ENCODE data around the gene ZBTB7C.

Gene ZBTB7C

GRCh38 chr18:48020337-48021250, 388.6 kb downstream of the ZBTB7C start:
- no peak for DNase-seq (ENCODE audit: low spot score)

- DNase-seq (ENCODE audit: low spot score) = no peak
Observed at GRCh38 chr18:48019557-48020325, 389.4 kb downstream of the ZBTB7C start.

GRCh38 chr18:48018851-48019250, 390.3 kb downstream of the ZBTB7C start:
- no peak for DNase-seq (ENCODE audit: low spot score)

- no peak for DNase-seq (ENCODE audit: low spot score)
Observed at GRCh38 chr18:48017635-48018034, 391.5 kb downstream of the ZBTB7C start.

- DNase-seq (ENCODE audit: low spot score) = no peak
Observed at GRCh38 chr18:48013162-48013561, 396.0 kb downstream of the ZBTB7C start.

- DNase-seq (ENCODE audit: low spot score) = no peak
Observed at GRCh38 chr18:48011926-48012465, 397.2 kb downstream of the ZBTB7C start.

GRCh38 chr18:48010264-48010663, 398.9 kb downstream of the ZBTB7C start:
- no peak for DNase-seq (ENCODE audit: low spot score)

- DNase-seq (ENCODE audit: low spot score) = no peak
Observed at GRCh38 chr18:48009116-48009745, 400.0 kb downstream of the ZBTB7C start.

GRCh38 chr18:48007955-48008701, 401.1 kb downstream of the ZBTB7C start:
- DNase-seq (ENCODE audit: low spot score) = peak; percentile 30

GRCh38 chr18:48007381-48007780, 401.8 kb downstream of the ZBTB7C start:
- DNase-seq (ENCODE audit: low spot score) = no peak

- no peak for DNase-seq (ENCODE audit: low spot score)
Observed at GRCh38 chr18:48006415-48007175, 402.6 kb downstream of the ZBTB7C start.

GRCh38 chr18:48004577-48004976, 404.6 kb downstream of the ZBTB7C start:
- no peak for DNase-seq (ENCODE audit: low spot score)

- peak; percentile 70 for DNase-seq (ENCODE audit: low spot score)
Observed at GRCh38 chr18:48003426-48004349, 405.5 kb downstream of the ZBTB7C start.

GRCh38 chr18:48002933-48003365, 406.2 kb downstream of the ZBTB7C start:
- peak; percentile 83 for DNase-seq (ENCODE audit: low spot score)

GRCh38 chr18:48000701-48001100, 408.5 kb downstream of the ZBTB7C start:
- DNase-seq (ENCODE audit: low spot score) = peak; percentile 41

- DNase-seq (ENCODE audit: low spot score) = no peak
Observed at GRCh38 chr18:47999801-48000248, 409.4 kb downstream of the ZBTB7C start.

- DNase-seq (ENCODE audit: low spot score) = no peak
Observed at GRCh38 chr18:47997338-47997780, 411.8 kb downstream of the ZBTB7C start.

- no peak for DNase-seq (ENCODE audit: low spot score)
Observed at GRCh38 chr18:47996091-47996541, 413.1 kb downstream of the ZBTB7C start.

- DNase-seq (ENCODE audit: low spot score) = no peak
Observed at GRCh38 chr18:47995654-47996053, 413.5 kb downstream of the ZBTB7C start.
